HG03039 (cell line): ENCODE results near the gene BLNK.
A peak's percentile ranks its signal among the peaks of the same experiment; 100 is the strongest.

Source experiments
- ATAC-seq: cut with Tn5 transposase; IDR thresholded peaks from one replicate; pipeline ENCODE4 v1.9.1; 2021; ENCODE audit warnings: mild to moderate bottlenecking, moderate library complexity; ENCODE audit not compliant: unreplicated experiment

The BLNK gene

DNA sequence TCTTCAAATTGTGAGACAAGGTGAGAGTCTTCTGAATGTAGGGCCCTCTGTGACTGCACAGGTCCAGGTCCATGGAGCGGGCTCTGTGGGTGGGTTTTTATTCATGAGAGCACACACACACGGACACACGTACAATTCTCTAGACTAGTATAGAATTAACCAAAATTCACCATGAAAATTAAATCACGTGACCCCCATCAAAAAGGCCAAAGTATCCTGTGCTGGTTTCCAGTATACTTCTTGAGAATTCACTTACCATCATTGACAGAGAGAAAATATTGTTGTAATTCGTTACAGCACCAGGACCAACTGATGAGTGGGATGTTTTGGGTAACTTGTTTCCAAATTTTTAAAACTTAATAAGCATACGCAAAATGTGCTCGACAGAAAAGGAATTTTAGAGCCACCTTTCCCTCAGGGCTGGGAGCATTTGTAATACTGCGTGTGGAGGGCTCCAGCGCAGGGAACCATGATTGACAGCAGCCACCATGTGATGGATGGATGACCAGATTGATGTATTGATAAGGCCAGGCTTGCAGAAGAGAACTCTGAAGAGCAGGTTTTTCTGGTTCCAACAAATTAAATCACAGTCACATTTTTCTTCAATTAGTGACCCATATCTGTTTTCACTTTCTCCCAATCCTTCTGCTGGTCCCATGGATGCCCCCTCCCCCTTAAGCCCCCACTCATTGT, 18.0 kb upstream of the BLNK start:
- ATAC-seq, result no peak

DNA sequence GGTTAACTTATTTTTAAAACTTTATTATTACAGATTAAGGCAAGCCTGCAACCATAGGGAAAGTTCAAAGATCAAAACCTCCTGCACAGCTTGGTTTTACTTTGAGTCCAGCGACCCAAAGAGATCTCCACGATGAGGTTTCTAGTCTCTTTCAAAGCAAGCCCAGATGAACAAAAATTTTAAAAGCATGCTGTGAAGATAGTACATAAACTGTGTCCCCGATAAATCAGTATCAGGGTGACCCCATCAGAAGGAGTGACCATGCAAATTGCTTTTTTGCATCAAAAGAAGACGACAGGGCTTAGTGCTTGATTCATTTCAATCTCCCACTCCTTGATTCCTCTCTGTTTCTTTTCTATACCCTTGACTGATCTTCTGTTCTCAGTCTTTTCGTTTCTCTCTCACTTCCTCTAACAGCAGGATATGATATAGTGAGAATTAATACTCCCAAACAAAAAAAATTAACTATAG, 16.8 kb upstream of the BLNK start:
- peak; percentile 34 for ATAC-seq

DNA sequence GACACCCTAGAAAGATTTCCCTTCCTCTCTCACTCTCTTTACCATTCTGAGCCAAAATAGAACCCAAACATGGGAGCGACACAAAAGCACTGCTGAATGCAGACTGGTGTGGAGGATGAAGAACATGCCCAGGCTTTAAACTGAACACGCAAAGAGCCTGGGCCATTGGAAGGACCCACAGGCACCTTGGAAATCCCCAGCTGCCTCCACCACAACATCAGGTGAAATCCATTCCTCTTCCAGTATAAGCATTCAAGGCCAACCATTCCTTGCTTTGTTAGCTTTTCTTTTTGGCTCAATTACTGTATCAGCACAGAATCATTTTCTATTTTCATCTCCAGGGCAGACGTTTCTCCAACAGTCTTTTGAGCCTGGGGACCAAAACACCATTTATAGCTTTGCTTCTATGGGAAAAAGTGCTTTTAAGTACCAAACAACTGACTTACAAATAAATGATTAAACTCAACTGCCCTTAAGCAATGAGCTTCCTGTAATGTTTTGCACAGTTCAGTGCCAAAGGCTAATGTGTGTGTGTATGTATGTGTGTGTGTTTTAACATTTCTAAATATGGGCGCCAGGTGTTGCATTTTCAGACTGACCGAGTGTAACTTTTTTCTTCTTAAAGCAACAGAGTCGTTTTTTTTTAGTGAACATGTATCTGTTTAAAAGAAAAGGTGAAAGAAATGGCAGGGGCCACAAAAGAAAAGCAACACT, 16.2 kb upstream of the BLNK start:
- ATAC-seq, result peak; percentile 44

- ATAC-seq, result no peak
Observed at GRCh38 chr10:96285331-96285752, 14.0 kb upstream of the BLNK start.

DNA sequence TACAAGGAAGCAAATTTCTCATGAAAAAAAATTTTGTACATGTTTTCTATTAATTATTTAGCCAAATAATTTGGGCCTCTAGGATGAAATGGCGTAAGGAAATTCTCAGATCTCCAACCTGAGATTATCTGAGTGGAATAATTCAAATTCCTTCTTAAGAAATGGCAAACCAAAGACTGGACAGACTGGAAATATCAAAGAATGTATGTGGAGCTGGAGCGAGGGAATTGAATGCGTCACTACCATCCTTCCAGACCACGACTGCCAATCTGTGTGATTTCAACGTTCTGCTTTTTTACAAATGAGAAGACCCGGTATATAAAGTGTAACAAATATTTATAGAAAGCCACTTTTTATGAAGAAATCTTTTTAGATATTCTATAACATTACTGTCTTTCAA, 12.4 kb upstream of the BLNK start:
- no peak for ATAC-seq

DNA sequence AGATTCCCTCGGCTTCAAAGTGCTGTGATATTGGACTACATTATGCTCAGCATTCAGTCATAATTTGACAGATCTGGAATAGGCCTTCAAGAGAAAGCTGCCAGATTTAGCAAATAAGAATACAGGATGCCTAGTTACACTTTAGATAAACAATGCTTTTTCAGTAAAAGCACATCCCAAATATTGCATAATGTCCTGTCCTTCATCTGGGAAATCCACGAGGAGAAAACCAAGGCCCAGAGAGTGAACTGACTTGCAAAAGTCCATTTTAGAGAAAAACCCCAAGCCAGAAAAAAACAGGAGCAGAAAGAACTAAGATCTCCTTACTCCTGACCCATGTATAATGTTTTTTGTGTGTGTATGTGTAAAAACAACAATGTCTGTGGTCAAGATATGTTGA, 12.0 kb upstream of the BLNK start:
- ATAC-seq, result no peak

GRCh38 chr10:96281444-96282029, 10.2 kb upstream of the BLNK start:
- no peak for ATAC-seq

DNA sequence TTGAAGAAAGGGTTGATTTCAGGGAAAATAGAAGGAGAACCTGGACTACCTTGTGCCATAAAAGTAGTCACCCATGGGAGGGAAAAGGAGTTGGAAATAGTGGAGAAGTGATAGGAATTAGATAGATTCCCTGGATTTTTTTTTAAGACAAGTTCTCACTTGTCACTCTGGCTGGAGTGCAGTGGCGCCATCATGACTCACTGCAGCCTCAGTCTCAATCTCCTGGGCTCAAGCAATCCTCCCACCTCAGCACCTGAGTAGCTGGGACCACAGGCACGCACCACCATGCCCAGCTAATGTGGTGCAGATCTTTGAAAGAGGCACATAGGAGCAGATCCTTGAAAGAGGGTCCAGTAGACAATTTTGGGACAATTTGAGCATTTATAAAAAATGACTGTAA, 9.5 kb upstream of the BLNK start:
- no peak for ATAC-seq

DNA sequence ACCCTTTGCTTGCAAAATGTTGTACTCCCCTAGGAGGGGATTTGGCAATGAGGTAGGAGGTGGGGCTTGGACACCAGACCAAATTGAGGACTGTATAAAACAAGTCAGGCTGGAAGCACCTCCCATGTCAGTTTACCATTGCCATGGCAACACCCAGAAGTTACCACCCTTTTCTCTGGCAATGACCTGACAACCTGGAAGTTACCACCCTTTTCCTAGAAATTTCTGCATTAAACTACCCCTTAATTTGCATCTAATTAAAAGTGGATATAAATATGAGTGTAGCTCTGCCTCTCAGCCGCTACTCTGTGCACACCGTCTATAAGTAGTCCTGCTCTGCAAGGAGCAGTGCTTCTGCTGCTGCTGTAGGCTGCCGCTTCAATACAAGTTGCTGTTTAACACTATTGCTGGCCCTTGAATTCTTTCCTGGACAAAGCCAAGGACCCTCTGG, 7.8 kb upstream of the BLNK start:
- no peak for ATAC-seq

- no peak for ATAC-seq
Observed at GRCh38 chr10:96276831-96277230, 5.5 kb upstream of the BLNK start.

- ATAC-seq, result no peak
Observed at GRCh38 chr10:96276426-96276825, 5.1 kb upstream of the BLNK start.

DNA sequence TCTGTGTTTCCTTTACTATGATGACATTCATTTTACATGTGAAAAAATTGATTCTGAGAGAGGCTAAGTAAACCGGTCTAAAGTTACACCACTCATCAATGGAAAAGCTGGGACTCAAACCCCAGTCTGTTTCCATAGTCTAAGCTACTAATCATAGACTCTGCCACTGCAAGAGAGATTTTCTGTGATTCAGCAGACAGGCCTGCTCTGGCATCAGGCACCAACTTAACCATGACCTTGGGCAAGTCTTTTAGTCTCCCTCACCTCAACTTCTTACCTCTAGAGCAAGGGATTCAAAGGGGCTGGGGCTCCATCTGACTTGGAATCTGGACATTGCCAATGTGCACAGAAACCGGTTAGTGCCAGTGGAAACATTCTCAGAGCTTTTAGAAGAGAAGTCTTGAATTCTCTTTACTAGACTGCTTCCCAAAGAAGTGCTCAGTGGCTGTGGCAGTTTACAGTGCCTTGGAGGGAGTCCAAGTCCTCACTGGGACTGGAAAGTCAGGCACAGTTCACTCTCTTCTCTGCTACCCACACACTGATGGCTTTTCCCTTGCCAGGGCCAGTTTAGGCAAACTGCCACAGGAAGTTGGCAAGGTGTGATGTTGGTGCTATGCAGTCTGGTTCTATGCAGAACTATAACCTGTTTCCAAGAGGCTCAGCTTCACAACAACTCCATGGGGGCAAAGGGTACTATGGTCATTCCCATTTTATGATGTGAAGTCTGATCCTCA, 4.5 kb upstream of the BLNK start:
- no peak for ATAC-seq

- no peak for ATAC-seq
Observed at GRCh38 chr10:96272316-96273280, 1.2 kb upstream of the BLNK start.

DNA sequence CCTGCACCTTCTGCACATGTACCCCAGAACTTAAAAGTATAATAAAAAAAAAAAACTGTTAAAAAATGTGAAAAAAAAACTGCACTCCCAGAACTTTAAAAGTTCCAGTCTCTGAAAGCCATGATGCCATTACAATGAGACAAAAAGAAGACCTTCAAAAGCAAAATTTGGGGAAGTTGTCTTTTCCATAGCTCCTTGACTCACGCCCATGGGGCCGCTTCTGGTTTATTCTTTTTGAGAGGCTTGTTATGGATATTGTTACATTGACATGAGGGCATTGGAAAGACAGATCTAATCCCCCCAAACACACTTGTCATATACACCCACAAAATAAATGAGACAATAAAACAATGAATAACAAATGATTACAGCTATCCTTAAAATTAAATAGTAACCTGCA, 798 bp downstream of the BLNK start:
- no peak for ATAC-seq

DNA sequence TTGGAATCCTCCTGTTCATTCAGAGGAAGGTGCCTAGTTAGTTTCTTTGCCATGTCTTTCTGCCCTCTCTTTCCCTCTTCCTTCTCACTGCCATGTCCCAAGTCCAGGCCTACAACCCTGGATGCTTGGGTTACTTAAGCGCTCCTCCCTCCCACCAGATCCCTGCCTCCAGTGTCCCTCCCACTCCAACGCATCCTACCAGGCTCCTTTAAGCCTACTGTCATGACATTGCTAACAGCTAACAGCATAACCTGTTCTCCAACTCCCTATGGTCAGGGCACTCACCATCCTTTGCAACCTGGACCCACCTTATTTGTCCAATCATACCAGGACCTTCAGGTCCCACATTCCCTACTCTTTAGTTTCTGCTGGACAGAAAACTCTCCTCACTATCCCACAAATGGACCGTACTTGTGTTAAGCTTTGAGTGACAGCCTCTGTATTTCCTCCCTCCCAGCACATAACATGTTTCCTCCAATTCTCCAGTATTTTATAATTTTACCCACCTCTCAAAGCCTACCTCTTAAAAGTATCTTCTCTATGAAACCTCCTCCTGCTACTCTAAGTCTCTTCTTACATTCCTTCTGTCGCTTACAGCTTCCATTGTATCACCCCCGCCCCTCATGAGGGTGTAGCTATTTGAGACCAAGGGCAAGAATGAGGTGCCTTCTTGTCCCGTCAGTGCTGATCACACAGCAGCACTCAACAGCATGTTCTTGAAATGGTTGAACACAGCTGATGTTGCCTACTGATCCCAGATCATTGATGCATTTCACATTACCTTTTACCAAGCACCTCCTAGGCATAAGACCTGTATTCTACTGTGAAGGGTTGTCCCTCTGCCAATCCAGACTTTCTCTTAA, 1.7 kb downstream of the BLNK start:
- ATAC-seq, result no peak

GRCh38 chr10:96268341-96268909, 2.9 kb downstream of the BLNK start:
- no peak for ATAC-seq

GRCh38 chr10:96267234-96267705, 4.1 kb downstream of the BLNK start:
- ATAC-seq, result no peak

GRCh38 chr10:96266118-96266770, 5.1 kb downstream of the BLNK start:
- no peak for ATAC-seq
